Hematopoietic multipotent progenitor cell treated with erythropoietin and hydrocortisone succinate and interleukin-3 and kit ligand, for 4 days (in vitro differentiated cells): ENCODE results near the gene B4GALT5.
"Not testable (repeated sequence)": the region's sequence is repeated elsewhere in the genome, so short reads cannot be mapped to it uniquely, and the experiment has no call there.

ENCODE experiments used
- DNase-seq: peaks from one replicate; pipeline ENCODE4 v3.0.0-alpha.2; 2015

The B4GALT5 gene

GRCh38 chr20:49653925-49654434 is 59.7 kb downstream of the B4GALT5 start:
- DNase-seq, result no peak

- DNase-seq, result no peak
These were observed 64.0 kb downstream of the B4GALT5 start for GRCh38 chr20:49649672-49650071.

- no peak for DNase-seq
These were observed 66.1 kb downstream of the B4GALT5 start for GRCh38 chr20:49647550-49647949.

- no peak for DNase-seq
These were observed 67.2 kb downstream of the B4GALT5 start for GRCh38 chr20:49646528-49646927.

DNA sequence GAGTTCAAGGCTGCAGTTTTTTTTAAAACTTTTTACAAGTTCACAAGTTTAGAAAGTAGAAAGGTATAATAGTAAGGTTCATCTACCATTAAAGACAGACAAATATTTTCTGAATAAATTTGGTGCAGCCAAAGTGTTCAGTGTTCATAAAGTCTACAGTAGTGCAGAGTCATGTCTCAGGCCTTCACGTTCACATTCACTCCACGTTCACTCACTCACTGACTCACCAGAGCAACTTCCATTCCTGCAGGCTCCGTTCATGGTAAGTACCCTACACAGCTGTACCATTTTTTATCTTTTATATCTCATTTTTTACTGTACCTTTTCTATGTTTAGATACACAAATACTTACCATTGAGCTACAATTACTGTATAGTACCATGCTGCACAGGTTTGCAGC is 67.6 kb downstream of the B4GALT5 start:
- no peak for DNase-seq

DNA sequence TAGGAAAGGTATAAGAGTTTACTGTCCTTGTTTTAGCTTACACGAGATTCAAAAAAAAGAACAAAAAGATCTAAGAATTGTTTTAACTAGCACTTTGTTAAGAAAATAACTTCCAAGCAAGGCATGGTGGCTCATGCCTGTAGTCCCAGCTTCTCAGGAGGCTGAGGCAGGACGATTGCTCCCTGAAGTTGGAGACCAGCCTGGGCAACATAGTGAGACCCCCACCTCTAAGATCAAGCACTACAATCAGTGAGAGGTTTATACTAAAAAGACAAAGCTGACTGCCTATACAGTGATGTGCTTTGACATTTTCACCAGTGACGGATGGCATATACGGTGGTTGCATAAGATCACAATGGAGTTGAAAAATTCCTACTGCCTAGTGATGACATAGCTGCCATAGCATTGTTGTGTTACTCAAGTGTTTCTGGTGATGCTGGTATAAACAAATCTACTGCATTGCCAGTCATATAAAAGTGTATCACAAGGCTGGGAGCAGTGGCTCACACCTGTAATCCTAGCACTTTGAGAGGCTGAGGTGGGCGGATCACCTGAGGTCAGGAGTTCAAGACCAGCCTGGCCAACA is 68.6 kb downstream of the B4GALT5 start:
- no peak for DNase-seq

DNA sequence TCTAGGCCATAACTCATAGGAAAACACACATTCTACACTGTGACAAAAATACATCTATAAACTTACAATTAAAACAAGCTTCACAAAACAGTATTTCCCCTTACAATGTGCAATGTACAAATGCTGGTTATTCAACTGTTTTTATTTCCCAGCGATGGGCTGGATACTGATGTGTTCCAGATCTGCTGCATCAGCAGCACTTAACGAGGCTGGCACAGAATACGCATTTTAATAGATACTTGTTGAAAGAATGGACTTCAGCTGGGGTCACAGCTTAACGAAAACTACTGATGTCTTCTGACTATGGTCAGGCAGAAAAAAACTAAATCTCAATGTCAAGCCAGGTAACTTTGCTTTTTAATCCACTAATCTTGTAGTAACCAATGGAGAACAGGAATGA is 70.9 kb downstream of the B4GALT5 start:
- DNase-seq, result no peak

DNA sequence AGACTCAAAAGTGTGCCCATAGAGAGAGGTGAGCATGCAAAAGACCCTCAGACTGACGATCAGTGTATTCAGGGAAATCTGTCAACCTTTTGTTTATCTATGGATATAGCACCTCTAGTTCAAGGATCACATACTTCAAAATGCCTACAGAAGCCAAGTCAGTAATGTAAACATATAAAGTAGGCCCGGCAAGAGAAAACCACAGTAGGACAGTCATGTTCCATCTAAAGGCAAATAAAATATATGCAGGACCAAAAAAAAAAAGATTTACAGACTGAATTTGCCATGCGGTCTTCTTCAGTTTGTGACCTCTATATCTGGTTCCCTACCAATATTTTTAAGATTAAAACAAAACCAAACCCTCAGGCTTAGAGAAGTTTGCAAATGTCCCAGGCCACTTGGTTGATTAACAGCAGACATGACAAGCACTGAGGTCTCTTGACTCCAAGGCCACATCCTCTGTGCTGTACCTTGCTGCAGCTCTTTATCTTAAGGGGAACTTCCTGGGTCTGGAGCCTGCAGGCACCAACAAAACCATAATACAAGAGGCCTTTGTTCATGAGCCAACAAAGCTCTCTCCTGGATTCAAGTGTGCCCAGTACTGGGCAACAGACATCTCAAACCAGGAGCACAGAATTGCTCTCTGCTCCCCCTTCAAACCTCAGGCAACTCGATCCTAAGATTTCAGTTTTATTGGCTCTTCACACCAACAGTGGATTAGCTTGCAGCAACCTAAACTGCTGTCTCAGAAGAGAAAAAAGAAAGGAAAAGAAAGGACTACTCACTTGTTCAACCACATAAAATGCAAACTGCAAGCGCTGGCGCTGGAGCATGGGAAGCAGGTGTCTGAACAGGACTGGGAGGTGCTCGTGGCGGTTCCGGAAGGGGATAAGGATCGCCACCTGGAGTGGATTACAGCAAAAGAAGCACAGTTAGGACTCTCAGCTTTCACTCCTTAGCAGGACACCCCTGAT is 71.7 kb downstream of the B4GALT5 start:
- no peak for DNase-seq

GRCh38 chr20:49637046-49637637 is 76.5 kb downstream of the B4GALT5 start:
- DNase-seq, result no peak

DNA sequence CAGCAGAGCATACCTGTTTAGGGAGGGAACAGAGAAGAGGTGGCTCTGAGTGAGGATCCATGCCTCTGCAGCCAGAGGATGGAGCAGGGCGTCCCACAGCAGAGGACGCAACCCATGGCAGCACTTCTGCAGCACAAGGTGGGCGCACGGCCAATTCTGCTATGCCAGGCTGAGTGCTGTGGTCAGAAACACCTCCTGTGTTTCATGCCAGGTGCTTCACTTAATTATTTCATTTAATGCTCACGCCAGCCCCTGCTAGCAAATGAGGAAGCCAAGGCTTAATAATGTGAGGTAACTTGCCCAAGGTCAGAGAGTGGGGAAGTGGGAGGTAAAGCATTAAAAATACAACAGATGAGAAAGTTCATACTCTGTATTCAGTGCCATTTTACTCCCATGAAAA is 77.2 kb downstream of the B4GALT5 start:
- DNase-seq, result no peak

- no peak for DNase-seq
These were observed 77.8 kb downstream of the B4GALT5 start for GRCh38 chr20:49635866-49636265.

DNA sequence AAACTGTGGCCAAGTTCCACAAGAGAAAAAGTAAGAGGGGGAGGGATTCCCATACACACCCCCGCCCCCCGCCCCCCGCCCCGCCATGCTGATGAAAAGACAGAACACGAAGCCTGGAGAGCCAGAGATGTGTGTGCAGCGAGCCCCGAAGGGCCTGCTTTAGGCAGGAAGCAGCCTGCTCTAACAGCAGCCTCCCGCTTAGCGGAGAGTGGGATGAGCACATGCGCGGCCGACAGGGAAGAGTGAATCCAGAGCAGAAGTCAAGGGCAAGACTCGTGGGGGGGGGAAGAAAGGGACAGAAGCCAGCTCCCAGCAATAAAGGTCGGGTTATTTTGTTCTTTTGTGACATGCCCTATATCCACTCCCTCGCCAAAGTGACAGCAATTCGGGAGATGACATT is 78.5 kb downstream of the B4GALT5 start:
- no peak for DNase-seq

DNA sequence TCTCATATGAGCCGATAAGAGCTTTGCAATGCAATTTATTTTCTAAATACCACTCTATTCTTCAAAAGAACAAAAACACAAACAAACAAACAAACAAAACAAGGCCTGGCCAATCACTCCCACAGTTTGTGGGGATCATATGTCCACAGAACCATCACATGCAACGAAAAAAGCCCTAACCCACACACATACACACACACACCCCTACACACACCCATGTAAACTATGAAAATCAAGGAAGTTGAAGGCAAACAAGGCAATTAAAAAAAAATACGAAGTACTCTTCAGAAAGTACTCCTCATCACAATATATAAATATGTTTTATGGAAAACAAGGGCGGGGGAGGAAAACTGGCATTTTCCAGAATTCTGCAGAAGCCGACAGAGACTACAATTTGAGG is 79.6 kb downstream of the B4GALT5 start:
- no peak for DNase-seq

DNA sequence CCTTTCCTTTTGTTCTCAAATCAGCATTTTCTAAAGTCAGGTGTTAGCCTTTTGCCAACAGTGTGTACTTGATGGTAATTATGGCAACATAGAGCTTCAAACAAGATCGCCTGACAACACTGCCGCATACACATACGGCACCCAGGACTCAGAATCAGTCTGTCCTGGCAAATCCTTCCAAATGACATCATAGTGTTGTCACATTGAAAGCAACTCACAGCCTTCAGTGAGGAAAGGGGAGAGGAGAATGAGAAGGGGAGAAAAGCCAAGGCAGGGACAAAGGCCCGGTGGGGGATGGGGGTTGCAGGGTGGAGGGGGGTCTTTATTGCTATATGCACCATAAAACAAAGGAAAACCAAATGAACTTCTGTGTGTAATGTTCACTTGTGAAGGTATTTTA is 80.0 kb downstream of the B4GALT5 start:
- DNase-seq, result no peak

DNA sequence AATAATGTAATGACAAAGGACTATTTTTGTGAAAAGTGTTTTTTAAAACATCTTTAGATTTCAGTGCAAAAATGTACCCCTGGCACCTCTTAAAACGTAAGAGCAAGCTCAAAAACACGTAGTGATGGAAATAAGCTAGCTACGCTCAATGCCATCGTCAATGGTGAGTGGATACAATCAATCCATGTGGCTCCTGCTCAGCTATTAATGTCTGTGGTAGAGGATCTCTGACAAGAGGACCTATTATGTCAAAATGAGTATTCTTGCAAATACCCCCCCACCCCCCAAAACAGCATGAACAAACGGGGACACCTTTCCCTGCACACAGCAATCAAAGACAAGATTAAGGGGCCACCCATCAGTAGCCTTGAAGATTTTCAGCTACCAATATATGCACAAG is 80.7 kb downstream of the B4GALT5 start:
- no peak for DNase-seq

GRCh38 chr20:49631856-49632418 is 81.7 kb downstream of the B4GALT5 start:
- DNase-seq, result no peak

DNA sequence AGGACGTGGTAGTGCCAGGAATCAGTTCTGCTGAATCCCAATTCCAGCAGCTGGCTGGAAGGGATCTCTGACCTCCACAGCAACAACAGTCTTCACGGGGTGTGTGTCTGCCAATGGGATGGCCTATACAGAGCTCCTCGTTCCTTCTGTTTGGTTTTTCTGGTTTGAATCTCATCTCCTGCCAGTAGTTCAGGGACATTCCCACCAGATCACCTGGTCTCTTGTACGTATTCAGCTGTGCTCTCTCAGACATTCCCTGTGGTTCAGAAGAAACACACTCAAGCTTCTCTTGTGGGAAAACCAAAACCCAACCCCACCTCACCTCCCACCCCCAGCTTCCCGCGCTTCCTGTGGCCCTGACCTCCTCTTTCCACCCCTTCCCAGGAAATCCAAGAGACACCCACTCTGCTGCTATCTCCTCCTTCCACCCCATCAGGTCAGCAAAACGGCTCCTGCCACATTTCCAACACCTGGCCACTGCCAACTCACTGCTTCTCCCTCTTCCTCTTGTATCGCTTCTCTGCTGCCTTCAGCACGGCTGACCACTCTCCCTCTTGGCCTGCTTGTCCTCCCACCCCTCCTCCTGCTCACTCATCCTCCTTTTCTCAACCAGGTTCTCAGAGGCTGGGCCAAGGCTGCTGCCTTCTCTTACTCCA is 82.5 kb downstream of the B4GALT5 start:
- no peak for DNase-seq

DNA sequence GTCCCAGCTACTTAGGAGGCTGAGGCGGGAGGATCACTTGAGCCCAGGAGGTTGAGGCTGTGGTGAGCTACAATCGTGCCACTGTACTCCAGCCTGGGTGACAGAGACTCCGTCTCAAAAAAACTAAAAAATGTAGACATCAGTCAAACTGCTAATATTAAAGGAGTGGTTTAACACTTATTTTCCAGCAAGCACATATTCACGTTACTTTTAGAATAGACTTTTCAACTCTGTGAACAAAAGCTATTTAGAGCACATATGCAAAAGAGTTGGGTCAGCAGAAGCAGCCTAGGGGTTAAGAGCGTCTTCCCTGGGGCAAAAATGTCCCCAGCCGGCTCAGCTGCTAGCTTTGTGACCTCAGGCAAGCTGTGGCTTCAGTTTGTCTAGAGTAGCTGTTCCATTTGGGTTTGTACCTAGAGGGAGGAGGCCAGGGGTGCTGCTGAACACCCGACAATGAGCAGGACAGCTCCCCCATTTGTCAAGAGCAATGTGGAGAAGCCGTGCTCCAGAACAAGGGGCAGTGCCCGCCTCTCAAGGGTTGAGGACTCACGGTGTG is 83.2 kb downstream of the B4GALT5 start:
- no peak for DNase-seq

- DNase-seq, result no peak
These were observed 84.1 kb downstream of the B4GALT5 start for GRCh38 chr20:49629606-49630005.

- DNase-seq, result not testable (repeated sequence)
These were observed 85.4 kb downstream of the B4GALT5 start for GRCh38 chr20:49628280-49628679.

DNA sequence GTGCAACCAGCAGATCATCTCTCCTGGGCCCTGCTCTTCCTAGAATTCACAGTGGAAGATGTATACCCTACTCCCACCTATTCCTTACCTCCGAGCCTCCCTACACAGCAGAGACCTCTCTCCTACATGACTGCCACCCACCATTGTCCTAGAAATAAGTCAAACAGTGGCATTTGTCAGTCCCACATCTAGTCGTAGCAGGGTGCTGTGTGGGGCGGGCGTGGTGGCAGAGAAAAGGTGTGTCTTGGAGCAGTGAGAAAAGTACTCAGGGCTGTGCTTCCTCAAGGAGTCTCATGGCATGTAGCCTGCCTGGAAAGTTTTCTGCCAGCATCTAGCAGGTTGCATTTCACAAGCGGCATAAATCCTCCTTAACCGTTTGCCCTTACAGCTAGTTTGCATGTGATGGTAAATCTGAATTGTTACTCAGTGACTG is 86.3 kb downstream of the B4GALT5 start:
- no peak for DNase-seq

GRCh38 chr20:49624988-49625387 is 88.7 kb downstream of the B4GALT5 start:
- DNase-seq, result not testable (repeated sequence)

- DNase-seq, result no peak
These were observed 89.4 kb downstream of the B4GALT5 start for GRCh38 chr20:49624317-49624716.
